Stimulated activated CD4-positive, alpha-beta T cell treated with anti-CD3 and anti-CD28 coated beads, Interleukin-1b, Interleukin-23, amount 100 ng/mL, for 4 hours (primary cell): ENCODE data around the gene IFNAR1.
"Not testable (repeated sequence)": the region's sequence is repeated elsewhere in the genome, so short reads cannot be mapped to it uniquely, and the experiment has no call there.

Experiments used
- DNase-seq, 2 donors: peaks; one replicate each; pipeline ENCODE4 v3.0.0-alpha.2; 2020; ENCODE audit warnings: low read depth in 2 of 2

The IFNAR1 gene

GRCh38 chr21:33305938-33306337, 18.8 kb upstream of the IFNAR1 start:
- no peak for DNase-seq

- no peak for DNase-seq
Observed at GRCh38 chr21:33308586-33309490, 15.9 kb upstream of the IFNAR1 start.

DNA sequence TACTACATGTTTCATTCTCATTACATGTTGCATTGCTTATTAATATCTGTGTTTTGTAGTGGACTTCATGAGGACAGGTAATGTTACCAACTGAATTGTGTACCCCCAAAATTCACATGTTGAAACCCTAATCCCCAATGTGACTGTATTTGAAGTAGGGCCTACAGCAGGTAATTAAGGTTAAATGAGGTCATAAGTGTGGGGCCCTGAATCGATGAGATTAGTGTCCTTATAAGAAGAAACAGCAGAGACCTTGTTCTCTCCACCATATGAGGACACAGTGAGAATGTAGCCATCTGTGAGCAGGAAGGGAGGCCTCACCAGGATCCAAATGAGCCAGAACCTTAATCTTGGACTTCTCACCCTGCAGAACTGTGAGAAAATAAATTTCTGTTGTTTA, 15.0 kb upstream of the IFNAR1 start:
- no peak for DNase-seq

- DNase-seq, result no peak
Observed at GRCh38 chr21:33312121-33312520, 12.6 kb upstream of the IFNAR1 start.

DNA sequence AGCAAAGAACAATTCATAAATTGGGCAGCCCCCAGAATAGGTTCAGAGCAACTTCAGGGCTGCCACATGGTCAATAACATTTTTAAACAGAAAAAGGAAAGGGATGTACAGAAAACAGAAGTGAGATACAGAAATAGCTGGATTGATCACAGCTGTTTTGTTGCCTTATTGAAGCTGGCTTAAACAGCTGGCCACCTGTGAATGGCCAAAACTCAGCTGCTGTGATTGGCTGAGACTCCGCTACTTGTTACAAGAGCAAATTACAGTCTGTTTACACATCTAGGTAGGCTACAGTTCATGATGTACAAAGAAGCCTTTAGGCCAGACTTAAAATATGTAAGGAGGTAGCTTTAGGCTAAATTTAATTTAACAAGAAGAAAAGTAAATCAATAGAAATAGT, 11.6 kb upstream of the IFNAR1 start:
- DNase-seq, result no peak

GRCh38 chr21:33313611-33314010, 11.2 kb upstream of the IFNAR1 start:
- DNase-seq, result no peak

GRCh38 chr21:33314111-33314510, 10.7 kb upstream of the IFNAR1 start:
- DNase-seq, result no peak

- DNase-seq, result no peak
Observed at GRCh38 chr21:33315946-33316710, 8.6 kb upstream of the IFNAR1 start.

DNA sequence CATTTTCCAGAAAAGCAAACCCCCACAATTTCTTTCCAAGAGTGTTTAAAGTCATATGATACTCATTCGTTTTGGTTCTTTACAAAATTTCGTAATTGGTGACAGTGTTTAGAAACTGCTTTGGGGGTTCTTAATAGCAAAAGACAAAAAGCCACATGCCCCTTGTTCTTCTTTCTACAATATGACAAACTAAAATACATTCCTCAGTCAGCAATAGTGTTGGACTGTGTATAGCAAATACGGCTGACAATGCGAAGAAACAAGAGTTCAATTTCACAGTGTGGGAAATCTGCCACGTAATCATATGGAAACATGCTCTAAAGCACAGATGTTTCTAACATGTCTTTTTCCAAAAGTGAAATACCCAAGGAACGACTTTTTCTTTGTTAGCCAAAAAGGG, 7.6 kb upstream of the IFNAR1 start:
- no peak for DNase-seq

GRCh38 chr21:33317786-33318486, 6.8 kb upstream of the IFNAR1 start:
- no peak for DNase-seq

DNA sequence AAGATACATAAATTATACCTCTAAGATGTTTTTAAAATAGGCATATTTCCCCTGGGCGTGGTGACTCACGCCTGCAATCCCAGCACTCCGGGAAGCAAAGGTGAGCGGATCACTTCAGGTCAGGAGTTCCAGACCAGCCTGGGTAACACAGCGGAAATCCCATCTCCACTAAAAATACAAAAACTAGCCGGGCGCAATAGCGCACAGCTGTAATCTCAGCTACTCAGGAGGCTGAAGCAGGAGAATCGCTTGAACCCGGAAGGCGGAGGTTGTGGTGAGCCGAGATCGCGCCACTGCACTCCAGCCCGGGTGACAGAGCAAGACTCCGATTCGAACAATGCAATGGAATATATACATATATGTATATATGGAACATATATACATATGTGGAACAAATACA, 3.8 kb upstream of the IFNAR1 start:
- not testable (repeated sequence) for DNase-seq

DNA sequence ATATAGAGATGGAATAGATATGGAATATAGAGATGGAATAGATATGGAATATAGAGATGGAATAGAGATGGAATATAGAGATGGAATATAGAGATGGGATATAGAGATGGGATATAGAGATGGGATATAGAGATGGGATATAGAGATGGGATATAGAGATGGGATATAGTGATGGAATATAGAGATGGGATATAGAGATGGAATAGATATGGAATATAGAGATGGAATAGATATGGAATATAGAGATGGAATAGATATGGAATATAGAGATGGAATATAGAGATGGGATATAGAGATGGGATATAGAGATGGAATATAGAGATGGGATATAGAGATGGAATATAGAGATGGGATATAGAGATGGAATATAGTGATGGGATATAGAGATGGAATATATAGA, 1.2 kb upstream of the IFNAR1 start:
- DNase-seq, result not testable (repeated sequence)

DNA sequence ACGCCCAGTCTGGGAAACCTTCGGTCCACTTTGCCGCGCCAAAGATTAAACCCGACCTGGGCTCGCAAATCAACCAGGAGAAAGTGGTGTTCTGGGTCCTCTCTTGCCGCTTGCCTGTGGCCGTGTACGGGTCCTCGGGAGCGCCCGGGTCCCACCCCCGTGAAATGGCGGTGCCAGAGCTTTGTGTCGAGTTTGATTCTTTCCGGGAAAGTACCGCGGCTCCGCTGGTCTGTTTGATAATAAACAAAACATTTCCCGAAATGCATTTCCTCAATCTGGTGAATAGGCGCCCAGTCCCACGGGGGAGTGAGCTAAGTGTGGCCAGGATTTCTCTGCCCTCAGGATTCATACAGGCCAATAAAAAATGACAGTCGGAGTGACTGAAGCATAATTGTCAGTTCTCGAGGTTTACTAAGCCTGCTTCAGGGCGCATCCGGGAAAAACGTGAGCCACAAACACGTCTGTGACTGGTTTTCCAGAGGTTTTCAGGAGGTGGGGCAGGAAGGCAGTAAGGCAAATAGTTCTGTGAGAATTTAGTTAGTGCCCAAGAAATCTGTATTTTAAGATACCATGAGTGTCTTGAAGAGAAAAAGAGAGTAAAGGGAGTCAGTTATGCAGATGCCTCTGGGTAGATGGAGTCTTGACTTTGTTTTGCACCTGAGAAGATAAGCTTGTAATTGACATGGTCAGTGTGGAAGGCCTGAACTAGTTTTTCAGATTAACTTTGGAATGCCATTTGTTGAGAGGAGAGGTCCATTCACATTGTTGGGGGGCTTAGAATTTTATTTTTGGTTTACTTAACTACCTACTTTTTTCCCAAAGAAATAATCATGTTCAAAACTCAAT, 675 bp downstream of the IFNAR1 start:
- DNase-seq, result peak; percentile 56

DNA sequence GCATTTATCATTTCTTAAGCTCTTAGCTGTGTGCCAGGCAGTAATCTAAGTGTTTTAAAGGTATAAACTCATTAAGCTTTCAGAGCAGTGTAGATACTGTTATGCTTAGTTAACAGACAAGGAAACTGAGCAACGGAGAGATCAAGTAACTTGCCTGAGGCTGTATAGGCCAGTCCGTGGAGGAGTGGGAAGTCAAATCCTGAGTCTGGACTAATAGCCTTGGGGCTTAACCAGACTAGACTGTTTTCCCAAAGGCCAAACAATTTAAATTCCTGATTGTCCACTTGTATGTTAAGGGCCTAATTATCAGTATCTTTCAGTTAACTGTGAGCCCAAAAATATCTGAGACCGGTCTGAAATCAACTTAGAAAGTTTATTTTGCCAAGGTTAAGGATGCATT, 2.6 kb downstream of the IFNAR1 start:
- DNase-seq, result no peak

DNA sequence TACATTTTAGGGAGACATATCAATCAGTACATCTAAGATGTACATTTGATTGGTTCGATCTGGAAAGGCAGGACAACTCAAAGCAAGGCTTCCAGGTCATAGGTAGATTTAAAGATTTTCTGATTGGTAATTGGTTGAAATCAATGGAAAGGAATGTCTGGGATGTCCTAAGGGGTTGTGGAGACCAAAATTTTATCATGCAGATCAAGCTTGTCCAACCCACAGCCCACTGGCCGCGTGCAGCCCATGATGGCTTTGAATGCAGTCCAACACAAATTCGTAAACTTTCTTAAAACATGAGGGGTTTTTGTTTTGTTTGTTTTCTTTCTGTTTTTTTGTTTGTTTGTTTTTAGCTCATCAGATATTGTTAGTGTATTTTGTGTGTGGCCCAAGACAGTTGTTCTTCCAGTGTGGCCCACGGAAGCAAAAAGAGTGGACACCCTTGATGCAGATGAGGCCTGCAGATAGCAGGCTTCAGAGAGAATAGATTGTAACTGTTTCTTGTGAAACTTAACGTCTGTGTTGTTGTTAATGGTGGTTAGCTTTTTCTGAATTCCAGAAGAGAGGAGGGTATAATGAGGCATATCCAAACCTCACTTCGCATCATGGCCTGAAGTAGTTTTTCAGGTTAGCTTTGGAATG, 3.1 kb downstream of the IFNAR1 start:
- no peak for DNase-seq

DNA sequence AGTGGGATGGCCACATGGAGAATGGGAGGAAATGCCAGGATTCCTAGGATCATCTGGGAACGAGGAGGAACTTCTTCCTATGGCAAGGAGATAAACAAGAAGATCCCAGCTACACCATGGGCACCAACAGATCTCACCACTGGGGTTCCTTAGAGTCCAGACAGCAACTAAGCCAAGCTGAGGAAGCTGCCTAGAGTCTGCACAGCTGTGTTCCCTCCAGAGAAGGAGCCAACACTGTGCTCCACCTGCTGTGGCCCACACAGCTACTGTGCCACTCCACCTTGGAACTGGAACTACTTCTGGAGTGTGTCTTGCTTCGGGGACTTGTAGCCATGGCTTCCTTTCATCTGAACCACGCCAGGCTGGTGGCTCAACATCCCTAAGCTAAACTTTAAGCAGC, 6.0 kb downstream of the IFNAR1 start:
- no peak for DNase-seq

DNA sequence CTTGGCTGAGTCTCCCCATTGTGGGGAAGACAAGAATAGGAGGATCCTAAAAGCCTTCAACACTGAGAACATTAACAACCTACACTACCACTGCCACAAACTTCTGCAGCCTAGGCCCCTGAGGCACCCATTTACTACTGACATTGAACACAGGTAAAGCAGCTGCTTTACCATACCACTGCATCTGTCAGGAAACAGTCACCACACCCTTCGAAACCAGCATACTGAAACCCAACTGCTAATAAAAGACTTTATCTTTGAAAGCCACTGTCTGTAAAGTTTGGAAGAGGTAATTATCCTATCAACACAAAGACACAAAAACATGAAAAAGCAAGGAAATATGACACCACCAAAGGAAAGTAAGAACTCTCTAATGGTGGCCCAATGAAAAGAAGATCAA, 7.4 kb downstream of the IFNAR1 start:
- DNase-seq, result no peak

GRCh38 chr21:33334191-33334590, 9.4 kb downstream of the IFNAR1 start:
- DNase-seq, result no peak

- DNase-seq, result no peak
Observed at GRCh38 chr21:33334824-33335223, 10.1 kb downstream of the IFNAR1 start.

- DNase-seq, result no peak
Observed at GRCh38 chr21:33339135-33339534, 14.4 kb downstream of the IFNAR1 start.

DNA sequence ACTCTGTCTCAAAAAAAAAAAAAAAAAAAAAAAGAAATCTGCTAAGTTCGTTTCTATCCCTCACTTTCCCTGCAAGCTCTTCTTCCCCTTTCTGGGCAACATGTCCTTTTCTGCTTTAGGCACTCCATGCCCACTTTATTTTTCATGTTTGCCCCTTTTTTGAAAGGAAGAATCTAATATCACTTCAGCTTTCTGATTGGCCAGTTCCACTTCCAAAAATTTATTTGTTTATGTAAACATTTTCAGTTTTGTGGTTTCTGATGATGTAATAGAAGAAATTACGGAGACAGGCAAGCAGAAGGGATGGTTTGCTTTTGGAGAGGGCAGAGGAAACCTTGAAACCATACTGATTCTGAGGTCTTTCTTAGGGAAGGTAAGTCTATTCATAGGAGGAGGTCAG, 15.1 kb downstream of the IFNAR1 start:
- no peak for DNase-seq
